Measurements from ENCODE around the gene SLC6A1.

Gene SLC6A1

GRCh38 chr3:10992943-10993728 lies 588 bp downstream of the SLC6A1 start:
- no peak for DNase-seq (ENCODE audit: extremely low read depth in 1 of 2, low read depth in 1 of 2)

- DNase-seq (ENCODE audit: extremely low read depth in 1 of 2, low read depth in 1 of 2): no peak
Measured at GRCh38 chr3:10993729-10994065, 1.1 kb downstream of the SLC6A1 start.

GRCh38 chr3:10994306-10994705 lies 1.8 kb downstream of the SLC6A1 start:
- DNase-seq (ENCODE audit: extremely low read depth in 1 of 2, low read depth in 1 of 2): no peak

GRCh38 chr3:10995871-10996270 lies 3.3 kb downstream of the SLC6A1 start:
- DNase-seq (ENCODE audit: extremely low read depth in 1 of 2, low read depth in 1 of 2): no peak

GRCh38 chr3:10996345-10997013 lies 3.9 kb downstream of the SLC6A1 start:
- DNase-seq (ENCODE audit: extremely low read depth in 1 of 2, low read depth in 1 of 2): no peak

- no peak for DNase-seq (ENCODE audit: extremely low read depth in 1 of 2, low read depth in 1 of 2)
Measured at GRCh38 chr3:10997196-10997595, 4.6 kb downstream of the SLC6A1 start.

GRCh38 chr3:10998542-10998941 lies 6.0 kb downstream of the SLC6A1 start:
- DNase-seq (ENCODE audit: extremely low read depth in 1 of 2, low read depth in 1 of 2): no peak

- DNase-seq (ENCODE audit: extremely low read depth in 1 of 2, low read depth in 1 of 2): no peak
Measured at GRCh38 chr3:10999221-11000107, 6.9 kb downstream of the SLC6A1 start.

- no peak for DNase-seq (ENCODE audit: extremely low read depth in 1 of 2, low read depth in 1 of 2)
Measured at GRCh38 chr3:11000528-11000927, 8.0 kb downstream of the SLC6A1 start.

- no peak for DNase-seq (ENCODE audit: extremely low read depth in 1 of 2, low read depth in 1 of 2)
Measured at GRCh38 chr3:11001020-11001657, 8.6 kb downstream of the SLC6A1 start.

GRCh38 chr3:11001658-11002021 lies 9.1 kb downstream of the SLC6A1 start:
- DNase-seq (ENCODE audit: extremely low read depth in 1 of 2, low read depth in 1 of 2): no peak

GRCh38 chr3:11002371-11002807 lies 9.8 kb downstream of the SLC6A1 start:
- DNase-seq (ENCODE audit: extremely low read depth in 1 of 2, low read depth in 1 of 2): no peak

GRCh38 chr3:11004563-11004962 lies 12.0 kb downstream of the SLC6A1 start:
- DNase-seq (ENCODE audit: extremely low read depth in 1 of 2, low read depth in 1 of 2): no peak

GRCh38 chr3:11005686-11006256 lies 13.2 kb downstream of the SLC6A1 start:
- no peak for DNase-seq (ENCODE audit: extremely low read depth in 1 of 2, low read depth in 1 of 2)

GRCh38 chr3:11006986-11007933 lies 14.7 kb downstream of the SLC6A1 start:
- DNase-seq (ENCODE audit: extremely low read depth in 1 of 2, low read depth in 1 of 2): no peak

GRCh38 chr3:11009898-11010297 lies 17.4 kb downstream of the SLC6A1 start:
- DNase-seq (ENCODE audit: extremely low read depth in 1 of 2, low read depth in 1 of 2): no peak

GRCh38 chr3:11010426-11011165 lies 18.0 kb downstream of the SLC6A1 start:
- no peak for DNase-seq (ENCODE audit: extremely low read depth in 1 of 2, low read depth in 1 of 2)

- no peak for DNase-seq (ENCODE audit: extremely low read depth in 1 of 2, low read depth in 1 of 2)
Measured at GRCh38 chr3:11014253-11014652, 21.7 kb downstream of the SLC6A1 start.

GRCh38 chr3:11014752-11015151 lies 22.2 kb downstream of the SLC6A1 start:
- DNase-seq (ENCODE audit: extremely low read depth in 1 of 2, low read depth in 1 of 2): no peak
